SW480 (cell line): ENCODE data around the gene TOMM34.

Experiments
- DNase-seq: peaks from one replicate; pipeline ENCODE4 v3.0.0-alpha.2; 2016; ENCODE audit warnings: low spot score

Gene TOMM34

DNA sequence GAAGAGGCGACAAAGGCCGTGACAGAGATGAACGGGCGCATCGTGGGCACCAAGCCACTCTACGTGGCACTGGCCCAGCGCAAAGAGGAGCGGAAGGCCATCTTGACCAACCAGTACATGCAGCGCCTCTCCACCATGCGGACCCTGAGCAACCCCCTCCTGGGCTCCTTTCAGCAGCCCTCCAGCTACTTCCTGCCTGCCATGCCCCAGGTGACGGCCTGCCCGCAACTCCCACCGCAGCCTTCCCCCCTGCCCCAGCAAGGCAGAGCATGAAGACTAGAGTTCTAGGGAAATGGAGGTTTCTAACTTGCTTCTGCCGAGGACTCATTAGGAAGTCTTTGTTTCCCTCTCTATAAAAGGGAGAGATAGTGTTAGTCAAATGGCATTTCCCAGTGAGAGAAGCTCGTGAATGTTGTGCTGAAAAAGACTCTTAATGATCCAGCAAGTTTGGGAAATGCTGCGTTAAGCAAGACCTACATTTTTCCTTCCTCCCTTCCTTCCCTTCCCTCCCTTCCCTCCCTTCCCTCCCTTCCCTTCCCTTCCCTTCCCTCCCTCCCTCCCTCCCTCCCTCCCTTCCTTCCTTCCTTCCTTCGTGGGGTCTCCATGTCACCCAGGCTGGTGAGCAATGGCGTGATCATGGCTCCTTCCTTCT lies 29.6 kb downstream of the TOMM34 start:
- DNase-seq = no peak

DNA sequence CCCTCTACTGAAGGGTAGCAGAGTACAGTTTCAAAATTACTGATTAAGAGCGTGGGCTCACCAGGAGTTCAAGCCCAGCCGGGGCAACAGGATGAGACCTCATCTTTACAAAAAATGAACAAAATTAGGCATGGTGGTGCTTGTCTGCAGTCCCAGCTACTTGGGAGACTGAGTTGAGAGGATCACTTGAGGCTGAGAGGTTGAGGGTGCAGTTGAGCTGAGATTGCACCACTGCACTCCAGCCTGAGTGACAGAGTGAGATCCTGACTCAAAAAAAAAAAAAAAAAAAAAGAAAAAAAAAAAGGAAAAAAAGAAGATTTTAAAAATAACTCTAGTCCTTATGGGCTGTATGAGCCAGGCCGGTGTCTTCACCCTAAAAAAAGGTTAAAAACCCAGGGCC lies 31.6 kb downstream of the TOMM34 start:
- no peak for DNase-seq

DNA sequence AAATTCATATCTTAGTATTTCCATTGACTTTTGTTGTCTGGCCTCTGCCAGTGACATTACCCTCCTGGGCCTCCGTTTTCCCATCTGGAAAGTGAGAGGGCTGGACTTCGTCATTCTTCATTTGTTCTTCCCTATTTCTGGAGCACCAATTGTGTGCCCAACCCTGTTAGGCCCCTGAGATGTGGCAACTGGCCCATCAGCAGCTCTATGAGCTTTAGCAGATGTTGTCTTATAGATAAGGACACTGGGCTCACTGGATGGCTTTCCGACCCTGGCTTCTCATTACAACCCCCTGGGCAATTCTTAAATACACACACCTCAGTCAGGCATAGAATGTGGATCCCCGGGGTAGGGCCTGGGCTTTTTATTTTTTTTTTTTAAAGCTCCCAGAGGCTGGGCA lies 35.7 kb downstream of the TOMM34 start:
- no peak for DNase-seq

DNA sequence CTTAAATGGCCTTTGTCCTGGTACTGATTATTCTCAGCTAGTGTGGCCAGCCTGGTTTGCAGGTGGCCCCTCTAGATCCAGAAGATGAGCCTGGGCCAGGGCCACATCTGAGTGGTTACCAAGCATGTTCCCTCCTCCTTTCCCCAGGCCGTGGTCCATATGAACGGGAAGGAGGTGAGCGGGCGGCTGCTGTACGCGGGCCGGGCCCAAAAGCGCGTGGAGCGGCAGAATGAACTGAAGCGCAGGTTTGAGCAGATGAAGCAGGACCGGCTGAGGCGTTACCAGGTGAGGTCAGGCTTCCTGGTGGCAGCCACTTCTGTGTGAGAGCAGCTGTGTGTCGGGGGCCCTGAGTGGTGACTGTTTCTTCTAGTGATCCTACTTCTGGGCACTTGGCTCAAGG lies 38.8 kb downstream of the TOMM34 start:
- DNase-seq = no peak

DNA sequence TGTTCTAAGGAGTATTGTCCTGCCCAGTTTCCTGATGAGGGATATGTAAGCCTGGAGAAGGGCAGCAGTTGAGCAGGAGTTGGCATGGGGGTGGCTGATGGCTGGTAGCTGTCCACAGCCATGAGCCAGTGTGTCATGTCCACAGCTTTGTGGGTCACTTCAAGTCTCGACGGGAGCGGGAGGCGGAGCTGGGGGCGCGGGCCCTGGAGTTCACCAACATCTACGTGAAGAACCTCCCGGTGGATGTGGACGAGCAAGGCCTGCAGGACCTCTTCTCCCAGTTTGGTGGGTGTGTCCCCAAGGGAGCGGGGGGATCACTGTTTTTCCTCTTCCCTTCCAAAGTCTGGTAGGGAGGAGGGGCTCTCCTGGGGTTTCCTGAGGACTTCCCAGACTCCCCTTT lies 41.4 kb downstream of the TOMM34 start:
- no peak for DNase-seq

DNA sequence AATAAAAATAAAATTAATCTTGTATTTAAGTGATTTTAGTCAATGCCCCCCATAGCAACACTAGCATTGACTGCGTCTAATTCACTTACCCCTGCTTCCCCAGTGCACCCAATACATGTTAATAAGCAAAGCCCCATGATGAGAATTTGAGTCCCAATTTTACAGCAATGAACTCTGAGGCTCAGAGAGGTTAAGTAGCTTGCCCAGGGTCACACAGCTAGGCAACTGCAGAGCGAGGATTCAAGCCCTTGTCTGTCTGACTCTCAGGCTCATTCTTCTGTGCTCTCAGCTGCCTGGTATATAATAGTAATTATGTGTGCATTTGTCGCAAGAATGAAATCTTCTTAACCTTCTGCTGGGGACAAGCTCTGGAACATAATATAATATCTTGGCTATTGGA lies 41.9 kb downstream of the TOMM34 start:
- no peak for DNase-seq

DNA sequence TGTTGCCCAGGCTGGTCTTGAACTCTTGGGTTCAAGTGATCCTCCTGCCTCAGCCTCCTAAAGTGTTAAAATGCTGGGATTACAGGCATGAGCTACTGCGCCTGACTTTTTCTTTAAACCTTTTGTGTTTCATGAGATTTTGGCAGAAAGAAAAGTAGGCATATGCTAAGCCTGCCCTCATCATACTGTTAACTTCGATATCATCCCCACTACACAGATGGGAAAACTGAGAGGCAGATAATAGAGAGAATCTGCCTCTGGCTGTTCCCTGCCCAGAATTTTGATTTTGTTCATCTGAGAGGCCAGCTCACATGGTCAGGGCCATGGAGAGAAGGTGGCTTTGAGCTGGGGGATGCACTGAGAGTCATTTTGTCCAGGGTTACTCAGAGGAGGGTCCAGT lies 42.8 kb downstream of the TOMM34 start:
- no peak for DNase-seq

DNA sequence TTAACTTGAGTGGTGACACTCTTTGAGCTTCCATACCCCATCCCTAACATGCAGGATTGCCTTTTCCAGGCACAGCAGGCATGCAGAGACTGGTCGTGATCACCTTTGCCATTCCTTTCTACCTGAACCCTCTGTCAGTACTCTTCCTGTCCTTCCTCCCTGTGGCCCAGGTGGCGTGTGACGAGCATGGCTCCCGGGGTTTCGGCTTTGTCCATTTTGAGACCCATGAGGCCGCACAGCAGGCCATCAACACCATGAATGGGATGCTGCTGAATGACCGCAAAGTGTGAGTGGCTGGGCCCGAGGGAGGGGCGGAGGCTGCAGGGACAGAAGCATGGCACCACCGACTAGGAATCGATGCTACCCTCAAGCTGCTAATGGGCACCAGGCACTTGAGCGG lies 43.6 kb downstream of the TOMM34 start:
- no peak for DNase-seq

DNA sequence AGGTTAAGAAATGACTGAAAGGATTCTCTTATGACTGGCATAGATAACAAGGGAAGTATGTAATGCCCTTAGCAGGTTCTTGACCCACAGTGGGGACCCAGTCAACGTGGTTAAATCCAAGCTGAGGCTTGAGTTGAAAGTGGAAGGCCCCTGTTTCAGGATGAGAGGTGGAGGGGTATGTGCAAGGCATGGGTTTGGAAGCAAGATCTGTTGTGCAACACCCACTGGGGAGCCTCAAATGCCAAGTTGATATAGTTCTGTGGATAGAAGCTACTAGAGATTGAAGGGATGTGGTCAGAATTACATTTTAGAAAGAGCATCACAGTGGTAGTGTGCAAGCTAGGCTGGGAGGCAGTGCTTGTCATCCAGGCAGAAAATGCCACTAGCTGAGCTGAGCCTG lies 45.3 kb downstream of the TOMM34 start:
- DNase-seq = no peak

DNA sequence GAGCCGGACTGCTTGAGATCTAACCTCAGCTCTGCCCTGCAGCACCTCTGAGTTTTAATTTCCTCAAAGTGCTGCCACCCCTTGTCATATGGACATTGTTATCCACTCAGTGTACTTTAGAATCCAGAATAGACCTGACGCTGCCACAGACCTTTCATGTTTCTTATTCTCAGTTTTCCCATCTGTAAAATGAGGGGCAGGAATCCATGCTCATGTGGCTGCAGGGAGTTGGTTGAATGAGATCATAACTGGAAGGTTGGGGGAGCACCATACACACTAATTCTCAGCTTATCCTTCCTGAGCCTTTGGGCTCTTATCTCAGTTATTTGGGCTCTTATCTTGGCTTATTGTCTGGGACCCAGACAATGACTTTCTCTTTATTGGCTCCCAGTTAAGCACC lies 48.0 kb downstream of the TOMM34 start:
- DNase-seq = no peak

DNA sequence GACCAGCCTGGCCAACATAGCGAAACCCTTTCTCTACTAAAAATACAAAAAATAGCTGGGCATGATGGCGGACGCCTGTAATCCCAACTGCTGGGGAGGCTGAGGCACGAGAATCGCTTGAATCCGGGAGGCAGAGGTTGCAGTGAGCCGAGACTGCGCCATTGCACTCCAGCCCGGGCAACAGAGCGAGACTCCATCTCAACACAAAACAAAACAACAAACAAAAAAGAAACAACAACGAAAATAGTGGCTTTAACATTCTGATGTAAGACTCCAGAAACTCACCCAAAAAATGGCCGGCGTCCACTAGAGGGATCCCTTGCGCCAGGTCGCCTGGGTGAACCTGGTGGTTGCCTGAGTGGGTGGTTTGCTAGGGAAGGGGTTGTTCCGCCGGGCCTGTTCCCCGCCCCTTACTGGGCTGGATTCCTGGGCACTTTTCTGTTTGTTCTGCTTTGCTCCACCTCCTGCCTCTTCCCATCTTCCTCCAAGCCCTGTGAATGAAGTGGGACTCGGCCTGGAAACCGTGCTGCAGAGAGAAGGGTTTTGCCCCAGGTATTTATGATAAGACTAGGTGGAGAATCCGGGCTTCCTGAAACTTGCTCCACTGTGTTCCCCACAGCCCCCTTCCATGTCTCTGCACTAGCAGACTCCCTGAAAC lies 48.8 kb downstream of the TOMM34 start:
- peak; percentile 74 for DNase-seq

DNA sequence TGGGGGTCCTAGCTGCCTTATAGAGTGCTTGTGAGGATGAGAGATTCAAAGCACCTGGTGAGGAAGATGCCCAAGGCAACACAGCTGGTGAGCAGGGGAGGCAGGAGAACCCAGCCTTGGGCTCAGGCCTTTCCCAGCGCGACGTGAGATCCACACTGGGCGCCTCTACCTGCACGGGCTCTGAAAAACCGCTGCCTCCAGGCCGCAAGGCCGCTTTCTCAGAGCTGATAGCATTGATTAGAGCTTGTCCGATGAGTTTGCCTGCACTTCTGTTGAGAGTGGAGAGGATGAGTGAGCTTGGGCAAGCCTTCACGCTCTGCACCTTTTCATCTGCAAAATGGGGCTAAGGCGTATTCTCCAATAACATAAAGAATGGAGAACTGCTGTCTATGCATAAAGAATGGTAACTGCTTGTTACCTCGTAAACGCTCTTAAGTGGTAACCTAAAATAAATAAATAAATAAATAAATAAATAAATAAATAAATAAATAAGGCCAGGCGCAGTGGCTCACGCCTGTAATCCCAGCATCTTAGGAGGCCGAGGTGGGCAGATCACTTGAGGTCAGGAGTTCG lies 49.4 kb downstream of the TOMM34 start:
- no peak for DNase-seq

DNA sequence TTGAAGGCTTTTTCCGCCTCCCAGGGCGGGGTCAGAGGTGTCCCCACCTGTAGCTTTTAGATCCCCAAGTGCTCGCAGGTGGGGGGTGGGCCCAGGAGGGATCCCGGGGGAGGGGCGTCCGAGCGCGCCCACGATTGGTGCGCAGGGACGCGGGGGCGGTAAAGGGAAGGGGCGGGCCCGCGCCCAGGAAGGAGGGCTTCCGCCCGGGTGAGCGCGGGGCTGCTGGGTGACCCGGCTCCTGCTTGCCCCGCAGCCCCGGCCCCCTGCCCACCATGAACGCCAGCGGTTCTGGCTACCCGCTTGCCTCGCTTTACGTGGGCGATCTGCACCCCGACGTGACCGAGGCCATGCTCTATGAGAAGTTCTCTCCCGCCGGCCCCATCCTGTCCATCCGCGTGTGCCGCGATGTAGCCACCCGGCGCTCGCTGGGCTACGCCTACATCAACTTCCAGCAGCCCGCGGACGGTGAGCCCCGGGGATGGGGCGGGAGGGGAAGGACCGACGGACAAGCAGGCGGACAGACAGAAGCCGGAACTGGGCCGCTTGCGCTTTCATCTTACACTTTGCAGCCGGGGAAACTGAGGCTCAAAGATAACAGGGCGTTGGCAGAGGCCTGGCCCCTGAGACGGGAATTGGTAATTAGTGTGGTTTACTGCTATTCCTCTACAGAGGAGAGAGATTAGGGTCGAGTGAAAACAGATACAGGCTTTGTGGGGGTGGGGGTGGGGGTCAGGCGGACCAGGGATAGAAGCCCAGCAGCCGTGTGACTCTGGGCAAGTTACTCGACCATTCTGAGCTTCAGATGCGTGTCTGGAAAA lies 50.1 kb downstream of the TOMM34 start, which contains the start of gene PABPC1L:
PABPC1L (plus strand) TSS at position 189 of the 818 bp plus-strand sequence; CDS start at position 273, 84 bp downstream.
- peak; percentile 90 for DNase-seq

DNA sequence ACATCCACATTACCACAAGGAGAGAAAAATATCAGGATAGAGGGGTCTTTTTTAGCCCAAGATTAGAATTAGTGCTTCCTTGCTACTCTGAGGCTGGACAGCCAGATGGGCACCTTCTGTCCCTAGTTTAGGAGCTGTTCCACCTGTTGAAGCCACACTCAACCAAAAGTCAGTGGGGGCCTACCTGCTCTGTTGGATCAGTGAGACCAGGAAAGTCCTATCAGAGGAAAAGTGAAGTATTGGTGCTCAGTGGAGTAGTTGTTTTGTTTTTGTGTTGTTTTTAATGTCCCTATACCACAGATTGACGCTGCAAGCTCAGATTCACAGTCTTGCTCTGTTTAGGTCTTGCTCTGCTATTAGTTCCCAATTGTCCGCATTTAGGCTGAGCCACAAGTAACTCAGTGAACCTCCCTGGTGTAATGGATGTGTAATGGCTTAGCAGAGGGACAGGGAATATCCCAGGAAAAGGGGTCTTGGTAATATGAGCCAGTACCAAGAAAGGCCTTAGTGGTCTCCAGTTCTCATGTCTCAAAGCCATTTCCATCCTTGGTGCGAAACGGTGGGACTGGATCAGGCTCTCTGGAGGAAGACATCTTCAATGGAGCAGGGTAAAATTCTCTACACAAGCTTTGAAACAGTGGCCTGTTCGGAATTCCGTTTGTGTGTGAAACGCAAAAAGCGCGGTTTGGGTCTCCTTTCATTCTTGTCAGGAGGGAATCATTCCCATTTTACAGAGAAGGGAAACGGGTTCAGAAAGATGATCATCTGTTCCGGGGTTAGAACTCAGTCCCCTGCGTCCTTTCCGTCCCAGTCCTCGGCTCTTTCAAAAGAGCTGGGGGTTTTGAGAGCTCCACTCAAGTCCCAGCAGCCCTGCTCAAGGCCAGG lies 51.0 kb downstream of the TOMM34 start:
- no peak for DNase-seq

DNA sequence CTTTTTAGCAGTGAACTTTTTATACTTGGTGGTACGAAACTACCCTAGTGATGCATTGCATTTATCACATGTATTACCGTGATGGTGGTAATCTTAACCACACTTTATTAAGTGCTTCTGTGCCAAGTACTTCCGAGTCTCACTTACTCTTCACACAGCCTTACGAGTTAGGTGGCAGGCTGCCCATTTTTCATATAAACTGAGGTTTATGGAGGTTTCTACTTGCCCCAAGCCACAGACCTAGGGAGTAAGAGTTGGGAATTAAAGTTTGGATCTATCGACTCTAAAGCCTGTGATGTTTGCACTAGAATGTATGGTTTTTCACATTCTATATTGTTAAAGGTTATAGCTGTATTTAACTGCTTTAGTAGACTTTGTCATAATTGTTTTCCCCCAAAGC lies 55.8 kb downstream of the TOMM34 start:
- no peak for DNase-seq

DNA sequence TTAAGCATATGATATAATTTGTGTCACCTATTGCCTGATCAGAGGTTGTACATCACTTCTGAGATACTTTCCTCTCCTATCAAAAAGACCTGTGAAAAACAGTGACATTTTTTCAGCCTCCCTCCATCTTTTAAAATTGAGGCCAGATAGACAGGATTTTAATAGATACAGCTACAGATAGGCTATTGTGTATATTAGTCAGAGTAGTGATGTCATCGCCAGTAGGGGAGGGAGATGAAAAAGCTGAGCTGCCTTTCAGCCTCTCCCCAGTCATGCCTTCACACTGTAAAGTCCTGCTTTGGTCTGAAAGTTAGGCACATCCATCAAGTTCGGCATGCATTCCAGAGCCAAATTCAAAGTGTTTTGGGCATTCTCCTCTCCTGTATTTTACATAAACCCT lies 58.2 kb downstream of the TOMM34 start:
- no peak for DNase-seq

DNA sequence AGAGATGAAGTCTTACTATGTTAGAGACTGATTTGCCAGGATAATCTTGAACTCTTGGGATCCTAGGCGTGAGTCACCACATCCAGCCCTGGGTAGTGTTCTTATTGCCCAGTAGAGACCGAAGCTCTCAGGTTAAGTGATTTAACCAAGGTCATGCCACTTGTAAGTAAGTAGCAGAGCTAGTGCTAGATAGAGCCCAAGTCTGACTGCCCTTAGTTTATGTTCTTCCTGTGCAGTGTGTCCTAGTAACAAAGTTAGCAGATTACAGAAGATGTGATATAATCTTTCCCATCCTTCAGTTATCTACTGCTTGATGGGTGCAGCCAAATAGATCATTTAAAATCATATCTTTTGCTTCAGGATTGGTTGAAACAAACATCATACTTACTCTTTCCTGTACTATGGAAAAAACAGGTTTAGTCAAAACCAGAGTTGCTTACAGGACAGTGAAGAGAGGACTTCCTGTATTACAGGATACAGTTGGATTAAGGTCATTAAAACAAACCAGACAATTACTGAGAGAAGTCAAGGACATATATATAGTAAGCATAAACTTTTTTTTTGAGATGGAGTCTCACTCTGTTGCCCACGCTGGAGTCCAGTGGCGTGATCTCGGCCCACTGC lies 59.9 kb downstream of the TOMM34 start:
- no peak for DNase-seq

DNA sequence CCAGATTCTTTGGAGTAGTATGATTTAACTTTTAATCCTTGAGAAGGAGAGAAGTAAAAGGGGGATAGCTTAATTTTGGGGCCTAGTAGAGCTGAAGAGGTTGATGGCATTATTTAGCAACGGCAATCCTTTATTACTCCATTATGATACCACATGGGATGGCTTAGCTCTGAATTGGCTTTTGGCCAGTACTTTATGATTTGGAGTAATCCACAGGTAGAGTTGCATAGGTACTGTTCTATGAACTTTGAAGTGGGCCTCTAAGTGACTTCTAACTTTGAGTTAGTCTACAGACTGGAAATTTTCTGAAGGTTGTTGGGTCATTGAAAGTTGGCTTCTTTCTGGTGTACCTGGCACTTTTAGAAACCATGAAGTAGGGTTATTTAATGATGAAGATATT lies 63.1 kb downstream of the TOMM34 start:
- no peak for DNase-seq

DNA sequence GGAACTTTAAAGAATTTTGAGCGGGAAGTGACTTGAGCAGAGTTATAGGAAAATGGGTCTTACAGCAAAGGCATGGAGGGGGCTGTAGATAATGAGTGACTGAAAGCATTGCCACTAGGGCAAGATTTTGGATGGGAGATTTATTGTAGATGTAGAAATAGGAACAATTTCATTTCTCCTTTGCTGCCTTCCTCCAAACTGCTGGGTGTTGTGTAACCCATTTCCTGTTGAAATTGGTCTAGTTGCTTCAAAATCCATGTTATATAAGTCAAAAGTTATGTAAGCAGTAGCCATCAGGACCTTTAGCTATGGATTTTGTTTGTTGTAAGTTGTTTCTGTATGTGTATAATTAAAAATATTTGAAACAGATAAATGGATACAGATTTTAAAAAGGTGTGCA lies 63.6 kb downstream of the TOMM34 start:
- DNase-seq = no peak

DNA sequence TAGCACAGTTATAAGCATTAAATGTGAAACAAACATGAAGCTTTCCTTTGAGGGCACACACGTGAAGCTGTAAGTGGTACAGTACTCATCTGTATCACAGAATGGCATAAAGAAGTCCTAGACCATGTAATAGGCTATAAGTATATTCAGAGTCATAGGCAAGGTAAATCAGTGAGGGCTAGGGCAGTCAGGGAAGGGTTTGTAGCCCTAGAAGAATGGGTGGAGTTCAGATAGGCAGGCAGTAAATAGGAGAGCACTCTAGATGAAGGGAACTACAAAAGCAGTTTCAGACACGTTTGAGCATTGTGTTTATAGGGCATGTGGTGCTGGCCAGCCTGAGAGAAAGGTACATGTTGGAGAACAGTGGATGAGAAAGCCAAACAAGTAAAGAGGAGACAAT lies 65.2 kb downstream of the TOMM34 start:
- DNase-seq = no peak
